OCI-LY1 (cell line): ENCODE measurements around the gene PDE8A.

Experiments
- H2AFZ ChIP-seq: fragments of 200-600 bp; sonication (generic), shearing (Covaris generic); 2 replicates; pipeline ENCODE4 v1.6.0; 2014; ENCODE audit warnings: antibody characterized with exemption, mild to moderate bottlenecking, low read length
- H3F3A ChIP-seq: fragments of 200-600 bp; sonication (generic), shearing (Covaris generic); 2 replicates; pipeline ENCODE4 v1.6.0; 2014; ENCODE audit warnings: mild to moderate bottlenecking, antibody characterized with exemption, low read length, moderate library complexity; ENCODE audit not compliant: insufficient read depth
- H3K27ac ChIP-seq: fragments of 200-600 bp; sonication (generic); 2 replicates; pipeline ENCODE4 v1.5.1; 2014; ENCODE audit warnings: low read length, mixed run types, mild to moderate bottlenecking, low read depth; ENCODE audit not compliant: poor library complexity, severe bottlenecking
- H3K27me3 ChIP-seq: fragments of 200-600 bp; sonication (generic); 2 replicates; pipeline ENCODE4 v1.6.0; 2014; ENCODE audit warnings: antibody characterized with exemption, mild to moderate bottlenecking, low read length, moderate library complexity; ENCODE audit not compliant: insufficient read depth
- H3K36me3 ChIP-seq: fragments of 200-600 bp; sonication (generic); 2 replicates; pipeline ENCODE4 v1.6.1; 2014; ENCODE audit warnings: mild to moderate bottlenecking, antibody characterized with exemption, low read length, moderate library complexity, mixed read lengths; ENCODE audit not compliant: insufficient read depth
- H3K4me1 ChIP-seq: fragments of 200-600 bp; sonication (generic); 2 replicates; pipeline ENCODE4 v1.5.1; 2014; ENCODE audit warnings: mild to moderate bottlenecking, low read length, moderate library complexity; ENCODE audit not compliant: insufficient read depth, severe bottlenecking
- H3K4me2 ChIP-seq: fragments of 200-600 bp; sonication (generic), shearing (Covaris generic); 2 replicates; pipeline ENCODE4 v1.6.1; 2014; ENCODE audit warnings: low read length
- H3K4me3 ChIP-seq: fragments of 200-600 bp; sonication (generic); 2 replicates; pipeline ENCODE4 v1.5.1; 2014; ENCODE audit warnings: low read length, low read depth, mild to moderate bottlenecking, mixed read lengths; ENCODE audit not compliant: poor library complexity, severe bottlenecking
- H3K79me2 ChIP-seq: fragments of 200-600 bp; shearing (Covaris generic); 2 replicates; pipeline ENCODE4 v1.6.1; 2016; ENCODE audit warnings: mixed run types, low read length, mixed read lengths; ENCODE audit not compliant: insufficient read depth
- H3K9ac ChIP-seq: fragments of 200-600 bp; sonication (generic), shearing (Covaris generic); 2 replicates; pipeline ENCODE4 v1.6.1; 2014; ENCODE audit warnings: mild to moderate bottlenecking, low read length, mixed read lengths
- H3K9me2 ChIP-seq: fragments of 200-600 bp; sonication (generic), shearing (Covaris generic); 2 replicates; pipeline ENCODE4 v1.6.1; 2014; ENCODE audit warnings: low read depth, mild to moderate bottlenecking, low read length, mixed read lengths
- H3K9me3 ChIP-seq: fragments of 200-600 bp; shearing (Covaris generic); 2 replicates; pipeline ENCODE4 v1.6.1; 2014; ENCODE audit warnings: low read length, mixed read lengths
- H4K20me1 ChIP-seq: fragments of 200-600 bp; sonication (generic), shearing (Covaris generic); 2 replicates; pipeline ENCODE4 v1.6.0; 2016; ENCODE audit warnings: mild to moderate bottlenecking, low read length; ENCODE audit not compliant: insufficient read depth
- CTCF ChIP-seq: fragments of 200-600 bp; sonication (generic), shearing (Covaris generic); IDR thresholded peaks from 2 replicates; pipeline ENCODE4 v1.5.1; 2017; ENCODE audit warnings: mild to moderate bottlenecking, antibody characterized with exemption, low read length, moderate library complexity, mixed read lengths
- EZH2 ChIP-seq: fragments of 200-600 bp; sonication (generic), shearing (Covaris generic); IDR thresholded peaks from 2 replicates; pipeline ENCODE4 v1.8.0; 2017; ENCODE audit warnings: borderline replicate concordance, mixed run types, mild to moderate bottlenecking, antibody characterized with exemption, low read length, moderate library complexity, mixed read lengths

PDE8A gene

DNA sequence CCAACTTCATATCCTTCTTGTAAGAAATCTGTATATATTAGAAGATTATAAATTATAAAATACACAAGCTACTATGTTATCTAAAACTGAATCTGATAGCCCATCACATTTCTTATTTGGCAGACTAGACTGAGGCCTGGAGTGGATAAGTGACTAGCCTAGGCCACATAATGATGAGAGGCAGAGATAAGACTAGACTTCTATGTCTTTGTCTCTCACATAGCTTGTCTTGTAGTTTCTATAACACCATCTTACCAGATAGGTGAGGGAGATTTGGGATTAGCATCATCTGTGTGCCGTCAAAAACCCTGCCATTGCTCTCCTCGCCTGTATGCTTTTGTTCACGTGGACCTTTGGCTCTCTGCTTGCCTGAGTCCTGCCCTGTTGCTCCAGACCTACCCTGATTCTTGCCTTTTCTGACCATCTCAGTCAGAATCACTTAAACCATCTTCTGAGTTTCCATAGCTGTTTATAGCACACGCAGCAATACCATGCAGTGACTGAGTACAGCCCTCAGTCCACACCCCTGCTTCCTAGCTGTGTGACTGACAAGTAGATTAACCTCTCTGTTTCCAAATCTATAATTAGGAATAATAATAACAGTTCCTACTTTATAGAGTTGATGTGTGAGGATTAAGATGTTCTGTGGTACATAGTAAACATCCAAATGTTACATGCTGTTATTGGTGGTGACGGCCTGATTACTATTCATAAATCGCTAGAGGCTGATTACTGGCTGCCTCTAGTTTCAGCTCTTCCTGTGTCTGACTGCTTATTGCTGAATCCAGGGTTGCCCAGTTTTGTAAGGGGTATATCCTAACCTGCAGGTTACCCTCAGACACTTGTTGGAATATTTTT, 49.7 kb downstream of the PDE8A start:
- Histone ChIP-seq H3K4me2 (no peak overlapping the region), H3K9me3 (no peaks in the 10 kb centered on the region), H3K27ac (no peak overlapping the region), H4K20me1 (no peaks in the 10 kb centered on the region; the same call in 1 of the 2 replicates), H3K9me2 (no peaks in the 10 kb centered on the region), H3K27me3 (no peaks in the 10 kb centered on the region), H3F3A (no peaks in the 10 kb centered on the region), H3K79me2 (no peaks in the 10 kb centered on the region), H3K36me3 (no peaks in the 10 kb centered on the region), H3K4me3 (no peak overlapping the region), H3K9ac (no peak overlapping the region), H2AFZ (no peak overlapping the region), H3K4me1 (no peaks in the 10 kb centered on the region)
- TF ChIP-seq CTCF (no peak), EZH2 (no peak)

DNA sequence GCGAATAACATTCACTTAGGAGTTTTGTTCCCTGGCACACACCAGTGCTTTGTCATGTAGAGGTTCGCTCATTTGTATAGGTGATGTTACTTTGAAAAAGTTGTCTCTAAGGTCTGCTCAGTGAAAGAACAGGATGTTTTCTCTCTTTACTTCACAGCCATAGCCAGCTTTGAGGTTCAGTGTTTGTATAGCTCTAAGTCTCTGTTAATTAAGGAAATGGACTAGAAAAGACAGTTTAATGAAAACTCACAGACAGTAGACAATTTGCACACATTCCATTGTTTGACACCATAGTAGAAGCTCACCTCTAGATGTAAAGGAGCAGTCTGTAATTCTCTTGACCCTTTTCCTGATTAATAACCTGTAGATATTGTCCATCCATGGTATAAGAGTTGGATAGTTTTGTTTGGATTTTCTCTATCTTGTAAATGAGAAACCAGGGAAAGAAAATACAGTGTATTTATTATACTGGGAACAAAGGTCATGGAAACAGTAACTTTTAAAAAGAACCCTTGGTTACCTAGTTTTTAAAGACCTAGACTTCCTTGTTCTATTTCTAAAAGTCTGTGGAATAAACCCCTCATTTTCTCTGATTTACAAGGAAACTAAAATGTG, 50.4 kb downstream of the PDE8A start:
- no peak overlapping the region for H3K4me2 ChIP-seq
- H3K27me3 ChIP-seq: no peaks in the 10 kb centered on the region
- TF ChIP-seq CTCF (no peak), EZH2 (no peak)
- H3K9ac ChIP-seq: no peak overlapping the region
- H3K79me2 ChIP-seq: no peaks in the 10 kb centered on the region
- H3K9me3 ChIP-seq: no peaks in the 10 kb centered on the region
- no peaks in the 10 kb centered on the region for H3K4me1 ChIP-seq
- H3K4me3 ChIP-seq: no peak overlapping the region
- no peaks in the 10 kb centered on the region for H3F3A ChIP-seq
- H4K20me1 ChIP-seq: no peaks in the 10 kb centered on the region; the same call in 1 of the 2 replicates
- H2AFZ ChIP-seq: no peak overlapping the region
- H3K27ac ChIP-seq: no peak overlapping the region
- no peaks in the 10 kb centered on the region for H3K36me3 ChIP-seq
- H3K9me2 ChIP-seq: no peaks in the 10 kb centered on the region

DNA sequence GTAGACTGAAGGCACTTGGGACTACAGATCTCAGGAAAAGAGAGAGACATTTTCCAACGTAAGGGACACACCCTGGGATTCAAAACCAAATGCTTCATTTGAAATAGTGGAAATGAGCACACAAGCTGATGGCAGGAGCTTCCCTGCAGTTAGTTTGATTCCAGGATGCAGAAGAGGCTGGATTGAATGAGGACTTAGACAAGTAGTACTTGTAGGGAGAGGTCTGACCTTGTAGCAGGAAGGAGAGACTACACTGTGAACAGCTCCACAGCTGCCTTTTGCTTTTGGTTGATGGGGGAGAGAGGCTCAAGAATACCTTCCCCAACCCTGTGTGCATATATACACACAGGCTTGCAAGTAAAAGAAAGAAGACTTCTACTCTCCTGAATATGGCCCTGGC, 51.5 kb downstream of the PDE8A start:
- Histone ChIP-seq H3K4me3 (no peak overlapping the region), H3K27ac (no peak overlapping the region), H3K4me1 (no peaks in the 10 kb centered on the region), H3K36me3 (no peaks in the 10 kb centered on the region), H3K9me2 (no peaks in the 10 kb centered on the region), H3K27me3 (no peaks in the 10 kb centered on the region), H3K4me2 (no peak overlapping the region), H2AFZ (no peak overlapping the region), H3F3A (no peaks in the 10 kb centered on the region), H3K9ac (no peak overlapping the region), H3K9me3 (no peaks in the 10 kb centered on the region), H3K79me2 (no peaks in the 10 kb centered on the region), H4K20me1 (no peaks in the 10 kb centered on the region)
- TF ChIP-seq EZH2 (no peak), CTCF (no peak)
